ENCODE measurements around the gene POU2F1.

DNA sequence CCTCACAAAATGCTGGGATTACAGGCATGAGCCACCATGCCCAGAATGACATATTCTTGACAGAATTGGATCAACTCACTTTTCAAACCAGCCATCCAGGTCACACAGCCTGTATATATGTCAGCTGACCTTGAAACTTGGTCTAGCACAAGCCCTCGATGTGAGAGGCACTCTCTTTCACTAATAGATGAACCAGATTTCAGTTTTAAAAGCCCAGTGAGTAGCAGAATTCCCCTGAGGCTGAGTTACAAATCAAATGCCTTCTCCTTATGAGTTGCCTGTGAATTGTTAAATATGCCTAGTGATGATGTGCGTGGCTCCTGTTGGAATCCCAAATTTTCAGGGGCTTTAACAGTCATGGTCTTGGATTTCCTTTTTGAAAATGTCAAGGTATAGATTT is 208.9 kb downstream of the POU2F1 start:
- TF ChIP-seq EZH2 (IDR thresholded peaks at IDR 0.05; ENCODE audit: borderline replicate concordance, low read depth, low read length, poor library complexity, severe bottlenecking): no peak
- TF ChIP-seq, protein P1, sequence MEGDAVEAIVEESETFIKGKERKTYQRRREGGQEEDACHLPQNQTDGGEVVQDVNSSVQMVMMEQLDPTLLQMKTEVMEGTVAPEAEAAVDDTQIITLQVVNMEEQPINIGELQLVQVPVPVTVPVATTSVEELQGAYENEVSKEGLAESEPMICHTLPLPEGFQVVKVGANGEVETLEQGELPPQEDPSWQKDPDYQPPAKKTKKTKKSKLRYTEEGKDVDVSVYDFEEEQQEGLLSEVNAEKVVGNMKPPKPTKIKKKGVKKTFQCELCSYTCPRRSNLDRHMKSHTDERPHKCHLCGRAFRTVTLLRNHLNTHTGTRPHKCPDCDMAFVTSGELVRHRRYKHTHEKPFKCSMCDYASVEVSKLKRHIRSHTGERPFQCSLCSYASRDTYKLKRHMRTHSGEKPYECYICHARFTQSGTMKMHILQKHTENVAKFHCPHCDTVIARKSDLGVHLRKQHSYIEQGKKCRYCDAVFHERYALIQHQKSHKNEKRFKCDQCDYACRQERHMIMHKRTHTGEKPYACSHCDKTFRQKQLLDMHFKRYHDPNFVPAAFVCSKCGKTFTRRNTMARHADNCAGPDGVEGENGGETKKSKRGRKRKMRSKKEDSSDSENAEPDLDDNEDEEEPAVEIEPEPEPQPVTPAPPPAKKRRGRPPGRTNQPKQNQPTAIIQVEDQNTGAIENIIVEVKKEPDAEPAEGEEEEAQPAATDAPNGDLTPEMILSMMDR (conservative IDR thresholded peaks at IDR 0.05; ENCODE audit: low read depth, low read length): no peak
